ENCODE results near the gene RAB4A.

RAB4A gene

GRCh38 chr1:229339520-229339919 lies 68.6 kb downstream of the RAB4A start:
- no peak for DNase-seq (ENCODE audit: low read depth)

GRCh38 chr1:229340496-229340895 lies 69.6 kb downstream of the RAB4A start:
- DNase-seq (ENCODE audit: low read depth) = no peak

GRCh38 chr1:229341774-229342655 lies 71.1 kb downstream of the RAB4A start:
- peak; percentile 78 for DNase-seq (ENCODE audit: low read depth)

GRCh38 chr1:229342656-229343569 lies 72.0 kb downstream of the RAB4A start, which contains the start of gene CCSAP:
CCSAP (minus strand) TSS chr1:229343047; CDS start chr1:229342465, 582 bp downstream.
- peak; percentile 58 for DNase-seq (ENCODE audit: low read depth)

GRCh38 chr1:229344139-229344538 lies 73.2 kb downstream of the RAB4A start:
- no peak for DNase-seq (ENCODE audit: low read depth)

GRCh38 chr1:229344937-229345684 lies 74.2 kb downstream of the RAB4A start:
- DNase-seq (ENCODE audit: low read depth) = no peak

- DNase-seq (ENCODE audit: low read depth) = no peak
These were observed 76.6 kb downstream of the RAB4A start for GRCh38 chr1:229347528-229347927.

GRCh38 chr1:229349463-229350385 lies 78.8 kb downstream of the RAB4A start:
- no peak for DNase-seq (ENCODE audit: low read depth)

GRCh38 chr1:229352975-229353374 lies 82.1 kb downstream of the RAB4A start:
- no peak for DNase-seq (ENCODE audit: low read depth)

GRCh38 chr1:229354226-229354625 lies 83.3 kb downstream of the RAB4A start:
- DNase-seq (ENCODE audit: low read depth) = no peak

Measured in ELR (cell line).